ENCODE data around the gene RPL38. TPM values are rescaled to one million over a fixed set of nuclear protein-coding genes. Genes with fewer than 3 reads are reported as not detected.

RPL38 gene
- total RNA-seq, 2 experiments from 2014 or later, result 2,305 to 2,531 TPM

GRCh38 chr17:74218436-74218835 lies 15.0 kb downstream of the RPL38 start:
- intact Hi-C loops (cut with DNase I, micrococcal nuclease), result no loop called here
- no peaks in the 10 kb centered on the region for H3K27me3 ChIP-seq (ENCODE audit: control insufficient read depth in 1 of 2, insufficient read depth in 2 of 2, low read length in 2 of 2)
- H3K4me3 Mint-ChIP-seq, result no peak overlapping the region
- no peak for ATAC-seq (ENCODE audit: poor library complexity)
- H3K4me1 Mint-ChIP-seq (ENCODE audit: low read depth), result peaks cover 16% of the 10 kb centered on the region
- H3K27ac ChIP-seq (ENCODE audit: low read depth in 1 of 2, low read length in 2 of 2), result no peak overlapping the region
- H3K9me3 Mint-ChIP-seq, result no peaks in the 10 kb centered on the region
- no peak for DNase-seq
- no peak overlapping the region for H3K27ac Mint-ChIP-seq
- ChIA-PET CTCF (no interaction called here), POLR2A (no interaction called here)
- H3K9me3 ChIP-seq (ENCODE audit: control insufficient read depth in 1 of 2, insufficient read depth in 1 of 2, low read length in 2 of 2), result no peaks in the 10 kb centered on the region
- H3K4me3 ChIP-seq (ENCODE audit: low read length), result no peak overlapping the region
- peaks cover 29% of the 10 kb centered on the region for H3K4me1 ChIP-seq (ENCODE audit: insufficient read depth, low read length)
- H3K27me3 Mint-ChIP-seq, result no peaks in the 10 kb centered on the region
- no peak for TF ChIP-seq CTCF (IDR thresholded peaks at IDR 0.05)
- peaks cover 7% of the 10 kb centered on the region for H3K36me3 Mint-ChIP-seq (ENCODE audit: low read depth)
- H3K36me3 ChIP-seq (ENCODE audit: insufficient read depth, low read length), result peaks cover 20% of the 10 kb centered on the region

- Mint-ChIP-seq H3K4me3 (no peak overlapping the region), H3K27ac (no peak overlapping the region), H3K9me3 (no peaks in the 10 kb centered on the region), H3K27me3 (no peaks in the 10 kb centered on the region), H3K4me1 (ENCODE audit: low read depth) (peaks cover 8% of the 10 kb centered on the region), H3K36me3 (ENCODE audit: low read depth) (peaks cover 7% of the 10 kb centered on the region)
- Histone ChIP-seq H3K36me3 (ENCODE audit: insufficient read depth, low read length) (peaks cover 31% of the 10 kb centered on the region), H3K27ac (ENCODE audit: low read depth in 1 of 2, low read length in 2 of 2) (no peak overlapping the region), H3K4me3 (ENCODE audit: low read length) (no peak overlapping the region), H3K27me3 (ENCODE audit: control insufficient read depth in 1 of 2, insufficient read depth in 2 of 2, low read length in 2 of 2) (no peaks in the 10 kb centered on the region), H3K4me1 (ENCODE audit: insufficient read depth, low read length) (peaks cover 17% of the 10 kb centered on the region), H3K9me3 (ENCODE audit: control insufficient read depth in 1 of 2, insufficient read depth in 1 of 2, low read length in 2 of 2) (no peaks in the 10 kb centered on the region)
- intact Hi-C loops (cut with DNase I, micrococcal nuclease), result no loop called here
- DNase-seq (no peak), ATAC-seq (ENCODE audit: poor library complexity) (no peak)
- ChIA-PET POLR2A (no interaction called here), CTCF (interaction anchor here (1.0 kb wide), 1 partner anchor 160 kb away, joined by 3 read pairs; no protein-coding TSS in a partner anchor)
- TF ChIP-seq CTCF (IDR thresholded peaks at IDR 0.05), result no peak
Observed at GRCh38 chr17:74219576-74220133, 16.2 kb downstream of the RPL38 start.

- intact Hi-C loops (cut with DNase I, micrococcal nuclease), result no loop called here
- no peak overlapping the region for H3K4me3 ChIP-seq (ENCODE audit: low read length)
- TF ChIP-seq CTCF (IDR thresholded peaks at IDR 0.05), result no peak
- H3K9me3 ChIP-seq (ENCODE audit: control insufficient read depth in 1 of 2, insufficient read depth in 1 of 2, low read length in 2 of 2), result no peaks in the 10 kb centered on the region
- Mint-ChIP-seq H3K36me3 (ENCODE audit: low read depth) (peaks cover 12% of the 10 kb centered on the region), H3K27ac (no peak overlapping the region), H3K4me1 (ENCODE audit: low read depth) (peaks cover 5% of the 10 kb centered on the region), H3K27me3 (no peaks in the 10 kb centered on the region), H3K4me3 (no peak overlapping the region), H3K9me3 (no peaks in the 10 kb centered on the region)
- H3K27ac ChIP-seq (ENCODE audit: low read depth in 1 of 2, low read length in 2 of 2), result no peak overlapping the region
- ChIA-PET POLR2A (no interaction called here), CTCF (interaction anchor here (1.0 kb wide), 1 partner anchor 159 kb away, joined by 3 read pairs; no protein-coding TSS in a partner anchor)
- no peaks in the 10 kb centered on the region for H3K27me3 ChIP-seq (ENCODE audit: control insufficient read depth in 1 of 2, insufficient read depth in 2 of 2, low read length in 2 of 2)
- peaks cover 12% of the 10 kb centered on the region for H3K4me1 ChIP-seq (ENCODE audit: insufficient read depth, low read length)
- ATAC-seq (ENCODE audit: poor library complexity) (no peak), DNase-seq (no peak)
- H3K36me3 ChIP-seq (ENCODE audit: insufficient read depth, low read length), result peaks cover 34% of the 10 kb centered on the region
Observed at GRCh38 chr17:74220219-74220618, 16.7 kb downstream of the RPL38 start.

Data from CD4-positive, alpha-beta T cell (primary cell).